Measurements from ENCODE around the gene LAMTOR4.

Gene LAMTOR4

GRCh38 chr7:100154651-100155491 is 6.2 kb downstream of the LAMTOR4 start:
- no peak for DNase-seq

- DNase-seq = no peak
Measured at GRCh38 chr7:100155553-100156317, 7.0 kb downstream of the LAMTOR4 start.

GRCh38 chr7:100156331-100157068 is 7.8 kb downstream of the LAMTOR4 start:
- no peak for DNase-seq

- no peak for DNase-seq
Measured at GRCh38 chr7:100157069-100157333, 8.3 kb downstream of the LAMTOR4 start.

- DNase-seq = no peak
Measured at GRCh38 chr7:100157334-100158228, 8.9 kb downstream of the LAMTOR4 start.

- no peak for DNase-seq
Measured at GRCh38 chr7:100158229-100159098, 9.7 kb downstream of the LAMTOR4 start, which contains the start of gene TRAPPC14. Gene TRAPPC14, minus strand, starts transcription at chr7:100158723. Its CDS starts 224 bp downstream, at chr7:100158499.

GRCh38 chr7:100159099-100159623 is 10.4 kb downstream of the LAMTOR4 start:
- DNase-seq = no peak

GRCh38 chr7:100160067-100160466 is 11.3 kb downstream of the LAMTOR4 start:
- no peak for DNase-seq

- no peak for DNase-seq
Measured at GRCh38 chr7:100163006-100163531, 14.4 kb downstream of the LAMTOR4 start.

- DNase-seq = no peak
Measured at GRCh38 chr7:100163871-100164270, 15.2 kb downstream of the LAMTOR4 start.

- no peak for DNase-seq
Measured at GRCh38 chr7:100166317-100166940, 17.7 kb downstream of the LAMTOR4 start.

- no peak for DNase-seq
Measured at GRCh38 chr7:100166970-100167911, 18.5 kb downstream of the LAMTOR4 start.

GRCh38 chr7:100167912-100168323 is 19.2 kb downstream of the LAMTOR4 start:
- no peak for DNase-seq

GRCh38 chr7:100169147-100169850 is 20.6 kb downstream of the LAMTOR4 start:
- DNase-seq = no peak

- DNase-seq = no peak
Measured at GRCh38 chr7:100170101-100170897, 21.6 kb downstream of the LAMTOR4 start.

GRCh38 chr7:100171087-100171681 is 22.5 kb downstream of the LAMTOR4 start:
- no peak for DNase-seq

- no peak for DNase-seq
Measured at GRCh38 chr7:100171840-100172239, 23.1 kb downstream of the LAMTOR4 start.
